Esophagus squamous epithelium (tissue), 4 donors: ENCODE measurements around the gene ISG15.

ENCODE experiments used
- CTCF ChIP-seq, 6 experiments: fragments of 450-650 bp in 4 of 6; fragments of 200-600 bp in 2 of 6; sonication (generic) in 2 of 6; IDR thresholded peaks; one replicate each; pipeline ENCODE4 v1.5.1; 2016 to 2019; ENCODE audit warnings: antibody characterized with exemption in 6 of 6, mild to moderate bottlenecking in 4 of 6, moderate library complexity in 4 of 6
- POLR2A ChIP-seq, 4 donors: fragments of 450-650 bp; IDR thresholded peaks; one replicate each; pipeline ENCODE4 v1.6.1; 2017; ENCODE audit warnings: antibody characterized with exemption in 4 of 4, mild to moderate bottlenecking in 4 of 4, moderate library complexity in 3 of 4

GRCh38 chr1:1046767-1047166 lies 33.5 kb downstream of the ISG15 start:
- no peak for TF ChIP-seq CTCF (IDR thresholded peaks at IDR 0.05)
- no peak for TF ChIP-seq POLR2A (IDR thresholded peaks at IDR 0.05)
